ENCODE measurements around the gene FHL2.

Gene FHL2

DNA sequence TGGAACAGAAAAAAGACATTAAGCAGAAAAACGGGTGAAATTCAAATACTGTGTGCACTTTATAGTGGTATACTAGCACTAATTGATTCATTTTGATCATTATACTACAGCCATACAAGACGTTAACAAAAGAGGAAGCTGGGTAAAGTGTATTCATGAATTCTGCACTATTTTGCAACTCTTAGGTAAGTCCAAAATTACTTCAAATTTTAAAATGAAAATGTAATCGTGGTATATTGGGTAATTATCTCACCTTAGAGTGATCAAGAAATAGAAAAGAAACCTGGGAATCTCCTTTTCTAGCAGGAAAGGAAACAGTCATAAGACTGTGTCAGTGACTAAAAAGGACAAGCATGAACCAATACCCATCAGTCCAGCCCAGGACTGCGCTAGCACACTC, 74.8 kb downstream of the FHL2 start:
- H3K4me1 ChIP-seq (ENCODE audit: insufficient read depth, low read length): peaks cover 18% of the 10 kb centered on the region; the same call in 1 of the 2 replicates
- 100% methylated on average over 2 of the region's 4 CpGs for WGBS
- H3K9ac ChIP-seq (ENCODE audit: low read depth, low read length): no peak overlapping the region
- H3K36me3 ChIP-seq (ENCODE audit: insufficient read depth, low read length): no peaks in the 10 kb centered on the region
- no peaks in the 10 kb centered on the region for H3K27me3 ChIP-seq (ENCODE audit: insufficient read depth, low read length)
- H3K27ac ChIP-seq (ENCODE audit: low read depth, low read length): no peak overlapping the region
- H3K9me3 ChIP-seq (ENCODE audit: insufficient read depth, low read depth, low read length): no peaks in the 10 kb centered on the region
- H3K4me3 ChIP-seq (ENCODE audit: low read length): no peak overlapping the region

DNA sequence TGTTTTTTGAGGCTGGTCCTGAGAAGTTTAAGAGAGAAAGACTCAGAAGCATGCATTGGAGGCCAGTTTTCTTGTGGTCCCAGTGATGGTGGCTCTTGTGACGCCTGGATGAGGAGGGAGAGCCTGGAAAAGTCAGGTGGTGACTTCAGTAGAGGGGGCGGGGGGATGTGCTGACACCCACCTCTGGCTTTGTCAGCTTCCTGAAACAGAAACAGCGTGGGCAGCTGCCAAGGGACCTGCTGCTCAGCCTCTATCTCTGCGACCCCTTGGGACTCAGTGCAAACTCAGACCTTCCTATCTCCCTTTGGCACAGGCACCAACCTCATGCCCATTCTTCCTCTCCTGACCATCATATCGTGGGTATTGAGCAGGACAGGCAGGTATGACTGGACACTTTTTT, 75.7 kb downstream of the FHL2 start:
- H3K27me3 ChIP-seq (ENCODE audit: insufficient read depth, low read length): no peaks in the 10 kb centered on the region
- no peaks in the 10 kb centered on the region for H3K9me3 ChIP-seq (ENCODE audit: insufficient read depth, low read depth, low read length)
- no peaks in the 10 kb centered on the region for H3K36me3 ChIP-seq (ENCODE audit: insufficient read depth, low read length)
- 90% methylated on average over 5 of the region's 5 CpGs for WGBS
- no peak overlapping the region for H3K9ac ChIP-seq (ENCODE audit: low read depth, low read length)
- H3K27ac ChIP-seq (ENCODE audit: low read depth, low read length): no peak overlapping the region
- H3K4me3 ChIP-seq (ENCODE audit: low read length): no peak overlapping the region
- H3K4me1 ChIP-seq (ENCODE audit: insufficient read depth, low read length): peaks cover 18% of the 10 kb centered on the region; the same call in 1 of the 2 replicates

DNA sequence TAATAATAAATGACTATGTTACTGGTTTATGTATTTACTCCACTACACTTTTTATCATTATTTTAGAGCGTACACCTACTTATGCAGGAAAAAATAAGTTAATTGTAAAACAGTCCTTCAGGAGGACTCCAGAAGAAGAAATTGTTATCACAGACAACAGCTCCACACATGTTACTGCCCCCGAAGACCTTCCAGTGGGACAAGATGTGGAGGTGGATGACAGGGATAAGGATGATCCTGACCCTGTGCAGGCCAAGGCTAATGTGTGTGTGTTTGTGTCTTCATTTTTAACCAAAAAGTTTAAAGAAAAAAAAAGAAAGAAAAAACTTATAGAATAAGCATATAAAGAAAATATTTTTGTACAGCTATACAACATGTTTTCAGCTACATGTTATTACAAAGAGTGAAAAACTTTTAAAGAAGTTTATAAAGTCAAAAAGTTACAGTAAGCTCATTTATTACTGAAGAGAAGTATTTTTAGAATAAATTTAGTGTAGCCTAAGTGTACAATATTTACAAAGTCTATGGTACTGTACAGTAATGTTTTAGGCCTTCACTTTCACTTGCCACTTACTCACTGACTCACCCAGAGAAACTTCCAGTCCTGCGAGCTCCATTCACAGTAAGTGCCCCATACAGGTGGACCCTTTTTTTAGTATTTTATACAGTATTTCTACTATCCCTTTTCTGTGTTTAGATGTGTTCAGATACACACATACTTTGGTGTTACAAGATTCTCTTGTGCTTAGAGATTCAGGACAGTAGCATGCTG, 76.8 kb downstream of the FHL2 start:
- Histone ChIP-seq H3K9me3 (ENCODE audit: insufficient read depth, low read depth, low read length) (no peaks in the 10 kb centered on the region), H3K4me3 (ENCODE audit: low read length) (no peak overlapping the region), H3K27ac (ENCODE audit: low read depth, low read length) (no peak overlapping the region), H3K36me3 (ENCODE audit: insufficient read depth, low read length) (no peaks in the 10 kb centered on the region), H3K4me1 (ENCODE audit: insufficient read depth, low read length) (peaks cover 18% of the 10 kb centered on the region; the same call in 1 of the 2 replicates), H3K9ac (ENCODE audit: low read depth, low read length) (no peak overlapping the region), H3K27me3 (ENCODE audit: insufficient read depth, low read length) (no peaks in the 10 kb centered on the region)
- WGBS: 94% methylated on average over 2 of the region's 3 CpGs

DNA sequence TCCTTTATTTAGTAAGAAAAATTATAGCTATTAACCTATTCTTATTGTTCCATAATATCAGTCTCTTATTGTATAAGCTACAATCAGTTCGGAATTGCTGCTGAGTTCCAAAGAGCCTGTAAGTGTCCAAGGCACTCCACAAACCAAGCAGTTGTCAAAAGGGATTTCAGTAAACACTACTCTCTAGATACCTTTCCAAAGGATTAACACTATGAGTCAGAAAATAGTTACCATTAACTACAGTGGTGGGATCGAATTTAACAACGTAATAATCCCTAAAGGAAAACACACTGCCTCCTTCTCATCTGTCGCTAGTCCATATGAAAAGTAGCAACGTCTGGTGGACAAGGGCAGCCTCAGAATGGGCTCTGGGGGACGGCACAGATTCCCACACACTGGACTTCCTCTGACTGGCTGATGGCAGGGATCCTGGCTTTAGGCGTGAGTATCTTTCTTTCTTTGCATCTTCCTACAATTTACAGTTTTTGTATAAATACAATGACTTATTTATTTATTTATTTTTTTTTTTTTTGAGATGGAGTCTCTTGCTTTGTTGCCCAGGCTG, 78.1 kb downstream of the FHL2 start:
- 89% methylated on average over 6 of the region's 7 CpGs for WGBS
- H3K4me3 ChIP-seq (ENCODE audit: low read length): no peak overlapping the region
- no peak overlapping the region for H3K9ac ChIP-seq (ENCODE audit: low read depth, low read length)
- no peaks in the 10 kb centered on the region for H3K36me3 ChIP-seq (ENCODE audit: insufficient read depth, low read length)
- peaks cover 16% of the 10 kb centered on the region; the same call in 1 of the 2 replicates for H3K4me1 ChIP-seq (ENCODE audit: insufficient read depth, low read length)
- no peaks in the 10 kb centered on the region for H3K27me3 ChIP-seq (ENCODE audit: insufficient read depth, low read length)
- no peaks in the 10 kb centered on the region for H3K9me3 ChIP-seq (ENCODE audit: insufficient read depth, low read depth, low read length)
- H3K27ac ChIP-seq (ENCODE audit: low read depth, low read length): no peak overlapping the region

DNA sequence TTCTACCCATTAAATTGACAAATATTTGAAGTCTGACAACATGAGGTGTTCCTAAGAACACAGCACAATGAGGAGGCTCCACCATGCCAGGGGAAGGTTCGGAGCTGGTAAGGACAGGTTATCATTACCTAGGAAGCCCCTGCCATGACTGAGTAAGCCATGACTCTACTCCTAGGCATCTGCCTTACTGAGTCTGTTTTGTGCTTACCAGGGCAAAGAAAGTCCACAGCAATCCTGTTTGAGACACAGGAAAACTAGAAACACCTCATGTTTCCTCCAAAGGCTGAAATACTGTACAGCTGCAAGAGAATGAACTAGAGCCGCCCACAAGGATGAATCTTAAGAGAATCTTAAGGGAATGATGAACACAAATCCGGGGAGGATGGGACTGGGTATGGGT, 80.9 kb downstream of the FHL2 start:
- Histone ChIP-seq H3K27me3 (ENCODE audit: insufficient read depth, low read length) (no peaks in the 10 kb centered on the region), H3K36me3 (ENCODE audit: insufficient read depth, low read length) (no peaks in the 10 kb centered on the region), H3K4me3 (ENCODE audit: low read length) (no peak overlapping the region), H3K4me1 (ENCODE audit: insufficient read depth, low read length) (no peaks in the 10 kb centered on the region), H3K9ac (ENCODE audit: low read depth, low read length) (no peak overlapping the region), H3K27ac (ENCODE audit: low read depth, low read length) (no peak overlapping the region), H3K9me3 (ENCODE audit: insufficient read depth, low read depth, low read length) (no peaks in the 10 kb centered on the region)
- whole genome bisulfite sequencing: 94% methylated on average over 3 of the region's 3 CpGs

DNA sequence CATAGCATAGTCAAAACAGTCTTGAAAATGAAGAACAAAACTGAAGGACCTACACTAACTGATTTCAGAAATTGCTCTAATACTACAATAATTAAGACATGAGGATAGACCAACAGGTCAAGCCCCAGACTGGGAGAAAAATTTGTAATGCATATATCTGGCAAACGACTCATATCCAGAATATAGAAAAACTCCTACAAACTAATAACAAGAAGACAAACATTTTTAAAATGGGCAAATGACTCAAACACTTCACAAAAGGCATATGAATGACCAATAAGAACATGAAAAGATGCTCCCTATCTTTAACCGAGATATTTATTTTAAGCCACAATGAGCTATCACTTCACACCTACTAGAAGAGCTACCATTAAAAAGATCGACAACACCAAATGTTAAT, 83.5 kb downstream of the FHL2 start:
- no peak overlapping the region for H3K27ac ChIP-seq (ENCODE audit: low read depth, low read length)

DNA sequence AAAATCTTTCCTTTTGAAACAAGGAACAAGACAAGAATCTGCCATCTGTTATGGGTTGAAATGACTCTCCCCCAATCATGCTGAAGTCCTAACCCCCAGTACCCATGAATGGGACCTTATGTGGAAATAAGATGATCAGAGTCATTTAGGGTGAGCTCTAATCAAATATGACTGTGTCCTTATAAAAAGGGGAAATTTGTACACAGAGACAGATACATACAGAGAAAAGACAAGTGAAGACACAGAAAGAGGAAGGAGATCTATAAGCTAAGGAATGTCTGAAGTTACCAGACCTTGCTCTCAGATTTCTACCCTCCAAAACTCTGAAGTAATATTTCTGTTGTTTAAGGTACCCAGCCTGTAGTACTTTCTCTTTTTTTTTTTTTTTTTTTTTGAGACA, 85.0 kb downstream of the FHL2 start:
- Histone ChIP-seq H3K4me1 (ENCODE audit: insufficient read depth, low read length) (no peaks in the 10 kb centered on the region), H3K9ac (ENCODE audit: low read depth, low read length) (no peak overlapping the region), H3K4me3 (ENCODE audit: low read length) (no peak overlapping the region), H3K36me3 (ENCODE audit: insufficient read depth, low read length) (no peaks in the 10 kb centered on the region), H3K27me3 (ENCODE audit: insufficient read depth, low read length) (no peaks in the 10 kb centered on the region), H3K9me3 (ENCODE audit: insufficient read depth, low read depth, low read length) (no peaks in the 10 kb centered on the region), H3K27ac (ENCODE audit: low read depth, low read length) (no peak overlapping the region)

More for the DNA sequence above, 83.5 kb downstream of the FHL2 start:
- no peak overlapping the region for H3K4me3 ChIP-seq (ENCODE audit: low read length)
- no peaks in the 10 kb centered on the region for H3K4me1 ChIP-seq (ENCODE audit: insufficient read depth, low read length)
- no peak overlapping the region for H3K9ac ChIP-seq (ENCODE audit: low read depth, low read length)
- WGBS: 100% methylated on average over 2 of the region's 3 CpGs
- H3K36me3 ChIP-seq (ENCODE audit: insufficient read depth, low read length): no peaks in the 10 kb centered on the region
- no peaks in the 10 kb centered on the region for H3K9me3 ChIP-seq (ENCODE audit: insufficient read depth, low read depth, low read length)
- no peaks in the 10 kb centered on the region for H3K27me3 ChIP-seq (ENCODE audit: insufficient read depth, low read length)

All from HUES64 (cell line).